Uterus (tissue), 2 donors: ENCODE results near the gene PCDHGB1.
"Not testable (repeated sequence)": the region's sequence is repeated elsewhere in the genome, so short reads cannot be mapped to it uniquely, and the experiment has no call there.

ENCODE experiments used
- POLR2A ChIP-seq, 2 donors: fragments of 450-650 bp; IDR thresholded peaks; one replicate each; pipeline ENCODE4 v1.6.1; 2016; ENCODE audit warnings: antibody characterized with exemption in 2 of 2, mild to moderate bottlenecking in 1 of 2, moderate library complexity in 1 of 2
- TF ChIP-seq, protein P1 (sequence below), 4 experiments: fragments of 200-600 bp in 2 of 4; fragments of 450-650 bp in 2 of 4; sonication (generic) in 2 of 4; IDR thresholded peaks; one replicate each; pipeline ENCODE4 v1.5.1; 2016 to 2019; ENCODE audit warnings: antibody characterized with exemption in 4 of 4, mild to moderate bottlenecking in 2 of 4, moderate library complexity in 1 of 4

DNA sequence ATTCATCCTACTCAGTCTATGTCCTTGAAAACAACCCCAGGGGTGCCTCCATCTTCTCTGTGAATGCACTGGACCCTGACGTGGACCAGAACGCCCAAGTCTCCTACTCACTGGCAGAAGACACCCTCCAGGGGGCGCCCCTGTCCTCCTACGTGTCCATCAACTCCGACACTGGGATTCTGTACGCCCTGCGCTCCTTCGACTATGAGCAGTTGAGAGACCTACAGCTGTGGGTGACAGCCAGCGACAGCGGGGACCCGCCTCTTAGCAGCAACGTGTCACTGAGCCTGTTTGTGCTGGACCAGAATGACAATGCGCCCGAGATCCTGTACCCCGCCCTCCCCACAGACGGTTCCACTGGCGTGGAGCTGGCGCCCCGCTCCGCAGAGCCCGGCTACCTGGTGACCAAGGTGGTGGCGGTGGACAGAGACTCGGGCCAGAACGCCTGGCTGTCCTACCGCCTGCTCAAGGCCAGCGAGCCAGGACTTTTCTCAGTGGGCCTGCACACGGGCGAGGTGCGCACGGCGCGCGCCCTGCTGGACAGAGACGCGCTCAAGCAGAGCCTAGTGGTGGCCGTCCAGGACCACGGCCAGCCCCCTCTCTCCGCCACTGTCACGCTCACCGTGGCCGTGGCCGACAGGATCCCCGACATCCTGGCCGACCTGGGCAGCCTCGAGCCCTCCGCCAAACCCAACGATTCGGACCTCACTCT, 25.7 kb downstream of the PCDHGB1 start:
- TF ChIP-seq, protein P1, sequence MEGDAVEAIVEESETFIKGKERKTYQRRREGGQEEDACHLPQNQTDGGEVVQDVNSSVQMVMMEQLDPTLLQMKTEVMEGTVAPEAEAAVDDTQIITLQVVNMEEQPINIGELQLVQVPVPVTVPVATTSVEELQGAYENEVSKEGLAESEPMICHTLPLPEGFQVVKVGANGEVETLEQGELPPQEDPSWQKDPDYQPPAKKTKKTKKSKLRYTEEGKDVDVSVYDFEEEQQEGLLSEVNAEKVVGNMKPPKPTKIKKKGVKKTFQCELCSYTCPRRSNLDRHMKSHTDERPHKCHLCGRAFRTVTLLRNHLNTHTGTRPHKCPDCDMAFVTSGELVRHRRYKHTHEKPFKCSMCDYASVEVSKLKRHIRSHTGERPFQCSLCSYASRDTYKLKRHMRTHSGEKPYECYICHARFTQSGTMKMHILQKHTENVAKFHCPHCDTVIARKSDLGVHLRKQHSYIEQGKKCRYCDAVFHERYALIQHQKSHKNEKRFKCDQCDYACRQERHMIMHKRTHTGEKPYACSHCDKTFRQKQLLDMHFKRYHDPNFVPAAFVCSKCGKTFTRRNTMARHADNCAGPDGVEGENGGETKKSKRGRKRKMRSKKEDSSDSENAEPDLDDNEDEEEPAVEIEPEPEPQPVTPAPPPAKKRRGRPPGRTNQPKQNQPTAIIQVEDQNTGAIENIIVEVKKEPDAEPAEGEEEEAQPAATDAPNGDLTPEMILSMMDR (IDR thresholded peaks at IDR 0.05) = not testable (repeated sequence)
- TF ChIP-seq POLR2A (IDR thresholded peaks at IDR 0.05) = not testable (repeated sequence)
